HG02759 (cell line): Measurements from ENCODE around the gene ETV6.
A peak's percentile ranks its signal among the peaks of the same experiment; 100 is the strongest.

Source experiments
- ATAC-seq: cut with Tn5 transposase; IDR thresholded peaks from one replicate; pipeline ENCODE4 v1.9.1; 2021; ENCODE audit warnings: mild to moderate bottlenecking, moderate library complexity; ENCODE audit not compliant: unreplicated experiment

The ETV6 gene

GRCh38 chr12:11839091-11839641 is 189.7 kb downstream of the ETV6 start:
- ATAC-seq: no peak

GRCh38 chr12:11840366-11840765 is 190.9 kb downstream of the ETV6 start:
- ATAC-seq: no peak

- no peak for ATAC-seq
These were observed 197.0 kb downstream of the ETV6 start for GRCh38 chr12:11846488-11846887.

DNA sequence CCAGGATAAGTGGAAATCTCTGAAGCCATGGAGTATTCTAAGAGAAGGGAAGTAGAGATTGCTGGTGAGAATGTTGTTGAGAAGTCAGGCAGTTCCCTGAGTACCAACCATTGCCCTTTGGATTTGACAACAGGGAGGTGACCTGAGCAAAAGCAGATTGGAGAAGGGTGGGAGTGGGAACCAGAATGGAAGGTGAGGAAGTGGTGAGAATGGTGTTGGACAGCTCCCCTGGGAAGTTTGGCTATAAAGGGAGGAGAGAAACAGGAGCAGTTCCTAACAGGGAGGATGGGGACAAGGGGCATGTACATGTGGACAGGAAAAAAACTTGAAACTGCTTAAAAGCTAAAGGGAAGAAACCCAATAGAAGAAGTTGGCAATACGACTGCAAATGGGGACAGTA is 198.1 kb downstream of the ETV6 start:
- no peak for ATAC-seq

DNA sequence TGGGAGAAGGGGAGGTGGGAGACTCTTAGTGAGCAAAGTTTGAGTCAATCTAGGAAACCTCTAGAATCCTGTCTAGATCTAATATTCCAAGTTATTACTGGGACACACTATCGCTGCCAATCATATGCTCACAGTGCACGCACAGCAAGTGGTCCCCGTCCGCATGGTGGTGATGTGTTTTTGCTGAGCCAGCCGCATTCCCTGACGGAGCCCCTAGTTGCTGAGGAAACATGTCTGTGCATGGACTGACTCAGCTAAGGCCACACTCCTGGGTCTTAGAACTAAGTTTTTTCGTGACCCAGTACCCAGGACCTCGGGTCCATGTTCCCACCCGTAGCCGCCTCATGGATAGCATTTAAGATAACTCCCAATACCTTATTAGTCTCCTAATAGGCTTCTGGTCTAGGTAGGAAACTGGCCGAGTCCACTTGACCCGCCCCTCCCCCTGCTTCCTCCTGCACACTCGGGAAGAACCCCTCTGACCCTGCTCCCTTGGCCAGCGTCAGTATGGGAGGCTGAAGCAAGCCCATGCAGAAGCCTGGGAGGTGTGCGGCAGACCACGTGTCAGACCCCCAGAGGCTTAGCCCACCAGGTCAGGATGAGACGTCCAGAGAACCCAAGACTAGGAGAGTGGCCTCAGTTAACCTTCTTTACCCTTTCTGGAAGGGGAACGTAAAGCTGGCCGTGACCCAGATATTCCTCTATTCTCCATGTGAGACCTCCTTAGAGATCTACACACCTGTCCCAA is 200.5 kb downstream of the ETV6 start:
- no peak for ATAC-seq

GRCh38 chr12:11853126-11853525 is 203.7 kb downstream of the ETV6 start:
- no peak for ATAC-seq

GRCh38 chr12:11854011-11854499 is 204.6 kb downstream of the ETV6 start:
- no peak for ATAC-seq

GRCh38 chr12:11855983-11856374 is 206.5 kb downstream of the ETV6 start:
- peak; percentile 64 for ATAC-seq

GRCh38 chr12:11856971-11857370 is 207.5 kb downstream of the ETV6 start:
- ATAC-seq: no peak

DNA sequence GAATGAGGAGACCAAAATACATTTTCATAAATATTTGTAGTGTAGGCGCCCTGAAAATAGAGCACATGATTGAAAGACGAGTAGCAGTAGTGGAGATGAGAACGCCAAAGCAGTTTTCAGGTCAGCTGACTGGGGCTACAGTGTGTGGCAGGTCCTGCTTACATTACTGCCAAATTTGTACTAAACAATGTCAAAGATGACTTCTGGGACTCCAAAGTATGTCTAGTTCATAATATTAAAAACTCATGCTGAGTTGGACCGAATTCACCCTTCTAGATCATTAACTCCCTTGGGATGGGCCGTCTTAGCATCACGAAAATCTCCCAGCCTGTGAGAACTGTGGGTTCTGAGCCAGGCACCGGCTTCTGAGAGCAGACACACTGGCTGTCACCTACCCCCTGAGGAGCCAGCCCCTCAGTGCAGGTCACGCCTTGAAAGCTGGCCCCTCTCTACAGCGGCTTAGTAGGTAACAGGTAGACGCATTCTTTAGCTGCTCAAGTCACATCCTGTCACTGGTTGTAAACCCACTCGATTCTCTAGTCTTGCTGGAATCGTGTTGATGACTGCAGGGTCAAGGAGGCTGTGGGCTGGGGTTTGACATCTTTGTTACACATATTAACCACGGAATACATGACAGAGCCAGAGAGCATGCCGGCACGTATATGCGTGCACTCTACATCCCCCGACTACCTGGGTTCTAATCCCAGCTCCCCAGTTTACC is 210.4 kb downstream of the ETV6 start:
- ATAC-seq: no peak

DNA sequence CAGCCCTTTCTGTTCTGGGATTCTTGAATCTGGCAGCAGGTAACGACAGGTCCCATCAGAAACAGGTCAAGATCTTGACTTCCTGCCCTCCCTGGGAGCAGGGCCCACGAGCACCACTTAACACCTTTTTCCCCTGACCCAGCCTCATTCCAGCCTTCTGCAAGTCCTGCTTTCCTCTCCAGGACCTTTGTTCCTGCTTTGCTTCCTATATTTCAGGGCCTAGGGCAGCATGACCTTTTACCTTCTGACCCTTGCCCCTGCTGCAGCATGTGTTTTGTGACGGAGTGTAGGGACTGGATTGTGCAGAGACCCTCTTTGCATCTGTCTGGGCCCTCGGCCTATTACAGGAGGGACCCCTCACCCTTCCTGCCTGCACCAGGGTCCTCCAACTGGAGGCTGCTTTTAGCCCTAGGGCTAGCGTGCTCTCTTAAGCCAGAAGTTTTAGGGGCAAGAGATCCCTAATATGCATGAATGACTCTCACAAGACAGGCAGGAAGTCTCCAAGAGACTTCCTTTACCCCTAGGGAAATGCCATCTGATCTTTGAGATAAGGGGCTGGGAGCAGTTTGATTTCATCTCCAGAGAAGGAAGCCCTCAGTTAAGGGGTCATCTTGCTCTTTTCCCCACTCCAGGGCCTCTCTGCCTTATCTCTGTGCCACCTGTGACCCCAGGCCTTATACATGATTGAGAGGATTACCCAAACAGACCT is 211.8 kb downstream of the ETV6 start:
- no peak for ATAC-seq

GRCh38 chr12:11861864-11862600 is 212.6 kb downstream of the ETV6 start:
- ATAC-seq: no peak

GRCh38 chr12:11862798-11863197 is 213.3 kb downstream of the ETV6 start:
- no peak for ATAC-seq

GRCh38 chr12:11863478-11863906 is 214.0 kb downstream of the ETV6 start:
- ATAC-seq: no peak

- no peak for ATAC-seq
These were observed 214.5 kb downstream of the ETV6 start for GRCh38 chr12:11863988-11864387.

GRCh38 chr12:11865824-11866223 is 216.3 kb downstream of the ETV6 start:
- no peak for ATAC-seq

DNA sequence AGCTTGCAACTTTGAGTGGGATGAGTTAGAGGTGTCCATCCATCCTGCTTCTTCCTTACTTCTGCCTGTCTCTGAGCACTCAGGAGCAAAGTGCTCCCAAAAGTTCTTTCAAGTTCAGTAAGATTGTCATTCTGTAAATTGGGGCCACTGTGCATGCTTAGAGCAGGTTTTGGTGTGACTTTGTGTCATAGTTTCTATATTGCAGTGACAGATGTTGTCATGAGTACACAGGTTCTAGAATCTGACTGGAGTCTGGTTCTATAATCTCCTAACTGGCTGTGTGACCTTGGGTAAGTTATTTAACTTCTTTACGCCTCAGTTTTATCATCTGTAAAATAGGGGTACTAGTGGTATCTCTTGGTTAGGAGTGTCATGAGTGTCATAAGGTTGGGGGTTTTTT is 218.6 kb downstream of the ETV6 start:
- ATAC-seq: no peak

GRCh38 chr12:11869406-11869805 is 219.9 kb downstream of the ETV6 start:
- ATAC-seq: no peak

GRCh38 chr12:11870041-11870451 is 220.6 kb downstream of the ETV6 start:
- ATAC-seq: no peak

DNA sequence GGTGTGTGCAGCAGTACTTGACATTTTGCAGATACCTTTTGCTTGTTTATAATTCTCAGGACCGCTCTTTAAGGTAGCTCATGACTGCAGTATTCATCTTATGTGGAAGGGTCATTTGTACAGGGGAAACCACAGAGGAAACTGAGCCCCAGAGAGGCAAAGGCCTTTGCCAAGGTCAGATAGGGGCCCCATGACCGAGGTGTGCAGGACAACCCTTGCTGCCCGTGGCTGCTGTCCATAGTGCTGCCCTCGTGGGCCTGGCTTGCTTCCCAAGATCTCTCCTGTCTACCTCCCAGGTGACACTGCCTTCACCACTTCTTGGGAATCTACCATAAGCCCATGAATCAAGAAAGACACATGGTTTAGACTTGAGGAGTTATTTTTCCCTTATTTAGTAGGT is 222.6 kb downstream of the ETV6 start:
- no peak for ATAC-seq
